IPS-18a (cell line): ENCODE results near the gene SYTL4.
"Not testable (repeated sequence)": the region's sequence is repeated elsewhere in the genome, so short reads cannot be mapped to it uniquely, and the experiment has no call there.

ENCODE experiments used
- H3K27ac ChIP-seq: one replicate; pipeline ENCODE4 v1.5.1; 2013; ENCODE audit warnings: low read length
- H3K27me3 ChIP-seq: one replicate; pipeline ENCODE4 v1.6.1; 2013; ENCODE audit warnings: mild to moderate bottlenecking, low read length; ENCODE audit not compliant: control insufficient read depth, insufficient read depth
- H3K36me3 ChIP-seq: one replicate; pipeline ENCODE4 v1.6.1; 2013; ENCODE audit warnings: low read depth, low read length; ENCODE audit not compliant: control insufficient read depth
- H3K4me1 ChIP-seq: one replicate; pipeline ENCODE4 v1.6.1; 2013; ENCODE audit warnings: low read depth, low read length; ENCODE audit not compliant: control insufficient read depth
- H3K4me3 ChIP-seq: one replicate; pipeline ENCODE4 v1.5.1; 2013; ENCODE audit warnings: low read length
- H3K9ac ChIP-seq: one replicate; pipeline ENCODE4 v1.6.1; 2013; ENCODE audit warnings: mild to moderate bottlenecking, low read length, moderate library complexity
- H3K9me3 ChIP-seq: one replicate; pipeline ENCODE4 v1.6.1; 2013; ENCODE audit warnings: low read depth, low read length; ENCODE audit not compliant: control insufficient read depth

The SYTL4 gene

DNA sequence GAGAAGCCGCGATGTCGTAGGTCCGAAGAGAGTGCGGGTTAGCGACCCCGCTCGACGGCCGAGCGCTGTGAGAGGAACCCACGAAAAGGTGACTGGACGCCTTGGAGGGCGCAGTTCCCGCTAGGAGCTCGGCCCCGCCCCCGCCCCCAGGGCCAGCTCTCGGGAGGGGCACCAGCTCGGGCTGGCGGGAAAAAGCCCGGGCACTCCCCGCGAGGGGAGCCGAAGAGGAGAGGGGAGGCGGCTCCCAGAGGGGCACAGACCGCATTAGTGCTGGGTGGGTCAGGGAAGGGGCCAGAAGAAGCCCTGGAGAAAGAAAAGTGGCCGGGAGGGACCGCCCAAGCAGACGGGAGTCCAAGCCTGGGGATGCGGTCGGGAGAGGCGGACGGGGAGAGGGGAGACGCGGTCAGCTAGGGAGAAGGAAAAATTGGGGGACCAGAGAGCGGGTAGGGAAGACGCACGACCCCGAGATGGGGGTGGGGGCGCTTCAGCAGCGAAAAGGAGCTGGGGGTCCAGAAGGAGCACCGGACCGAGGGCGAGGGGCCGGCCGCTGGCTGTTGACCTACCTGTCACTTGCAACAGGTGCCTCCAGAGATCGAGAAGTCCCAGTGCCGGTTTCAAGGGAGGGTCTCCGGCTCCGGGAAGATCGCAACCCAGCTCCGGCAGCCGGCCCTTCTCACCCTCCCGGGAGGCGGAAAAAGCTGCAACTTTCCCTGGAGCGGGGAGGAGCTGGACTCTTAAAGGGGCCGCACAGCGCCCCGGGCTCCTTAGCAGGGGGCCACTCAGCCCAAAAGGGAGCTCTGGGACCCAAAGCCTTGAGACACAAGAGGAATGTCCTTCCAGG is at the start of gene SYTL4:
Gene SYTL4, minus strand, starts transcription at position 681 of the 841 bp plus-strand sequence. CDS start 30,084 bp downstream, outside the sequence.
- Histone ChIP-seq H3K27ac (no peak within 1 kb of the TSS), H3K36me3 (no peaks in the 10 kb centered on the region), H3K4me3 (peak within 1 kb of the TSS; percentile 63), H3K4me1 (no peaks in the 10 kb centered on the region), H3K27me3 (peaks cover 46% of the 10 kb centered on the region), H3K9ac (no peak within 1 kb of the TSS), H3K9me3 (no peaks in the 10 kb centered on the region)

GRCh38 chrX:100769439-100769838 is 37.5 kb upstream of the SYTL4 start:
- H3K9ac ChIP-seq, H3K27ac ChIP-seq, H3K4me1 ChIP-seq, H3K36me3 ChIP-seq, H3K27me3 ChIP-seq, H3K9me3 ChIP-seq, H3K4me3 ChIP-seq: not testable (repeated sequence)

DNA sequence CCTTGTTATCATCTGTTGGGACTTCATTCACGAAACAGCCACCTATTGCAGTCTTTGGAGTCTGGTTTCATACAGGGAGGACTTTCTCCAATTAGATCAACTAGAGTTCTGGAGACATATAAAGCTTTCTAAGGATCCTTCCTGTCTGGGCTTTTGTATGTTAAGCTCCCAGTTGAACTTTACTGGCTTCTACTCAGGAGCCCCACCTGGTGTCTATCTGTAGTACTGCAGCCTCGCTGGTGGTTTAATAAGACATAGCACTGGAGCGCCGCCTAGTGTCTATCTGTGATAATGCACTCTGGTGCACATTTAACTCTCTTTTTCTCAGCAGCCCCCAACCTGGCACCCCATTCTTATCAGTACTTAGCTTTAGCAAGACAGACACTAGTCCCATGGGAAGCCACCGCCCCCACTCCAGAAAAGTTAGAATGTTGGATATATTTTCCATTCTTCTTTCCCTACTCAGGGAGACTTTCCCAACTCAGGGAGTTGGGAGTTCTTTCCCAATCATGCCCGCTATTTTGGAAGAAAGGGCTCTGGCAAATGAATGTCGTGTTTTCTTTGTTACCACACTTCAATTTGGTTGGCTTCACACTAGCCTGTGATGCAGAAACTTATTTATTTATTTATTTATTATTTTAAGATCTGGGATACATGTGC is 36.9 kb upstream of the SYTL4 start:
- Histone ChIP-seq H3K36me3 (no peaks in the 10 kb centered on the region), H3K27me3 (no peaks in the 10 kb centered on the region), H3K27ac (no peak overlapping the region), H3K4me1 (no peaks in the 10 kb centered on the region), H3K9ac (no peak overlapping the region), H3K9me3 (no peaks in the 10 kb centered on the region), H3K4me3 (no peak overlapping the region)

DNA sequence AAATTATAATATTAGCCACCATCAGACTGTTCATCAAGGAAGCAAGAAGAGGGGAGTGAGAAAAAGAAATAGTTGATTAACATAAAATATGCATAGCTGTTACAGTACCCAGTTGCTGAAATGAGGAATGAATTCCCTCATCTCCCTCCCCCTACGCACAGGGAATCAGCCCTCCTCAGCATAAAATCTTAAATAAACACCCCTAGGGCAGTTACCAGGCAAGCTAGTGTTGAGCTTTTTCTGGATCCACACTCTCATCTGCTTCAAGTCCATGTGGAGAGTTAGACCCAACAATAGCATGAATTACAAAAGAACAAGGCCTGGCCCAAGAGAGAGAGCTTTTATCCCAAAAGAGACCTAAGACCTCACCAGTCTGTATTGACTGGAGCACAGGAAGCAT is 19.0 kb upstream of the SYTL4 start:
- Histone ChIP-seq H3K27ac (no peak overlapping the region), H3K36me3 (no peaks in the 10 kb centered on the region), H3K9ac (no peak overlapping the region), H3K9me3 (no peaks in the 10 kb centered on the region), H3K27me3 (no peaks in the 10 kb centered on the region), H3K4me1 (no peaks in the 10 kb centered on the region), H3K4me3 (no peak overlapping the region)

DNA sequence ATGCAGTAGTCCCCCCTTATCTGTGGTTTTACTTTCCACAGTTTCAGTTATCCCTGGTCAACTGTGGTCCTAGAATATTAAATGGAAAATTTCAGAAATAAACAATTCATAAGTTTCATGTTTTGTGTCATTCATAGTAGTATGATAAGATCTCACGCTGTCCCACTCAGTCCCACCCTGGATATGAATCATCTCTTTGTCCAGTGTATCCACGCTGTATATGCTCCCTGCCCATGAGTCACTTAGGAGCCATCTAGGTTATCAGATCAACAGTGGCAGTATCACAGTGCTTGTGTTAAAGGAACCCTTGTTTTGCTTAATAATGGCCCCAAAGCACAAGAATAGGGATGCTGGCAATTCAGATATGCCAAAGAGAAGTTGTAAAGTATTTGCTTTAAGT is 16.2 kb upstream of the SYTL4 start:
- Histone ChIP-seq H3K36me3 (no peaks in the 10 kb centered on the region), H3K4me1 (no peaks in the 10 kb centered on the region), H3K4me3 (no peak overlapping the region), H3K27ac (no peak overlapping the region), H3K9ac (no peak overlapping the region), H3K9me3 (no peaks in the 10 kb centered on the region), H3K27me3 (no peaks in the 10 kb centered on the region)

GRCh38 chrX:100747703-100748102 is 15.8 kb upstream of the SYTL4 start:
- Histone ChIP-seq H3K9ac (no peak overlapping the region), H3K9me3 (no peaks in the 10 kb centered on the region), H3K4me3 (no peak overlapping the region), H3K27ac (no peak overlapping the region), H3K4me1 (no peaks in the 10 kb centered on the region), H3K36me3 (no peaks in the 10 kb centered on the region), H3K27me3 (no peaks in the 10 kb centered on the region)

- Histone ChIP-seq H3K27me3 (no peaks in the 10 kb centered on the region), H3K4me1 (no peaks in the 10 kb centered on the region), H3K27ac (no peak overlapping the region), H3K4me3 (no peak overlapping the region), H3K9me3 (no peaks in the 10 kb centered on the region), H3K9ac (no peak overlapping the region), H3K36me3 (no peaks in the 10 kb centered on the region)
These were observed 15.2 kb upstream of the SYTL4 start for GRCh38 chrX:100747090-100747489.

- no peaks in the 10 kb centered on the region for H3K9me3 ChIP-seq
- H3K27me3 ChIP-seq: no peaks in the 10 kb centered on the region
- H3K9ac ChIP-seq: no peak overlapping the region
- H3K4me3 ChIP-seq: no peak overlapping the region
- H3K4me1 ChIP-seq: no peaks in the 10 kb centered on the region
- H3K36me3 ChIP-seq: no peaks in the 10 kb centered on the region
- no peak overlapping the region for H3K27ac ChIP-seq
These were observed 14.1 kb upstream of the SYTL4 start for GRCh38 chrX:100745806-100746537.

- H3K9me3 ChIP-seq: no peaks in the 10 kb centered on the region
- H3K27ac ChIP-seq: no peak overlapping the region
- H3K27me3 ChIP-seq: no peaks in the 10 kb centered on the region
- no peaks in the 10 kb centered on the region for H3K4me1 ChIP-seq
- H3K4me3 ChIP-seq: no peak overlapping the region
- no peaks in the 10 kb centered on the region for H3K36me3 ChIP-seq
- no peak overlapping the region for H3K9ac ChIP-seq
These were observed 13.3 kb upstream of the SYTL4 start for GRCh38 chrX:100745205-100745604.

- Histone ChIP-seq H3K4me3 (no peak overlapping the region), H3K27me3 (no peaks in the 10 kb centered on the region), H3K27ac (no peak overlapping the region), H3K4me1 (no peaks in the 10 kb centered on the region), H3K9ac (no peak overlapping the region), H3K9me3 (no peaks in the 10 kb centered on the region), H3K36me3 (no peaks in the 10 kb centered on the region)
These were observed 11.2 kb upstream of the SYTL4 start for GRCh38 chrX:100743009-100743607.

DNA sequence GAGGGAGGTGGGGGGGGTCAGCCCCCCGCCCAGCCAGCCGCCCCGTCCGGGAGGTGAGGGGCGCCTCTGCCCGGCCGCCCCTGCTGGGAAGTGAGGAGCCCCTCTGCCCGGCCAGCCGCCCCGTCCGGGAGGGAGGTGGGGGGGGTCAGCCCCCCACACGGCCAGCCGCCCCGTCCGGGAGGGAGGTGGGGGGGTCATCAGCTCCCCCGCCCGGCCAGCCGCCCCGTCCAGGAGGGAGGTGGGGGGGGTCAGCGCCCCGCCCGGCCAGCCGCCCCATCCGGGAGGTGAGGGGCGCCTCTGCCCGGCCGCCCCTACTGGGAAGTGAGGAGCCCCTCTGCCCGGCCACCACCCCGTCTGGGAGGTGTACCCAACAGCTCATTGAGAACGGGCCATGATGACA is 7.9 kb downstream of the SYTL4 start:
- H3K36me3 ChIP-seq, H3K4me3 ChIP-seq, H3K27ac ChIP-seq, H3K4me1 ChIP-seq, H3K9ac ChIP-seq, H3K27me3 ChIP-seq, H3K9me3 ChIP-seq: not testable (repeated sequence)
